GM10266 (cell line): Measurements from ENCODE around the gene ZNF12.

Experiments used
- DNase-seq: peaks from one replicate; pipeline ENCODE4 v3.0.0; 2012; ENCODE audit errors: extremely low spot score
- CTCF ChIP-seq: IDR thresholded peaks from 2 replicates; pipeline ENCODE4 v1.5.1; 2012; ENCODE audit warnings: mild to moderate bottlenecking, low read depth; ENCODE audit not compliant: control insufficient read depth, insufficient read depth; ENCODE audit errors: missing control alignments

The ZNF12 gene

GRCh38 chr7:6656413-6656812, 50.3 kb downstream of the ZNF12 start:
- no peak for TF ChIP-seq CTCF
- no peak for DNase-seq

GRCh38 chr7:6655636-6656385, 50.9 kb downstream of the ZNF12 start:
- TF ChIP-seq CTCF, result no peak
- DNase-seq, result no peak

- no peak for DNase-seq
- TF ChIP-seq CTCF, result no peak
Observed at GRCh38 chr7:6654842-6655610, 51.7 kb downstream of the ZNF12 start.

- DNase-seq, result no peak
- no peak for TF ChIP-seq CTCF
Observed at GRCh38 chr7:6654113-6654841, 52.5 kb downstream of the ZNF12 start.

- no peak for DNase-seq
- no peak for TF ChIP-seq CTCF
Observed at GRCh38 chr7:6653071-6654003, 53.4 kb downstream of the ZNF12 start.

GRCh38 chr7:6652446-6653011, 54.2 kb downstream of the ZNF12 start:
- DNase-seq, result no peak
- no peak for TF ChIP-seq CTCF
